ENCODE measurements around the gene IER3. TPM values are rescaled to one million over a fixed set of nuclear protein-coding genes. Genes with fewer than 3 reads are reported as not detected.

The IER3 gene
- total and polyA plus RNA-seq, 2 of the 13 experiments (the other 11 are each of a cell fraction or from before 2014, with no cell fraction given) = 51.1 to 131 TPM

GRCh38 chr6:30747300-30747687 lies 2.9 kb upstream of the IER3 start (continued):
- TF ChIP-seq FOXK1 (CRISPR knock-in tag; IDR thresholded peaks at IDR 0.05; ENCODE audit: borderline replicate concordance, low read depth) (no peak), MLLT10 (CRISPR knock-in tag; IDR thresholded peaks at IDR 0.05) (no peak), ZBTB34 (CRISPR knock-in tag; IDR thresholded peaks at IDR 0.05) (no peak), ELF4 (CRISPR knock-in tag; IDR thresholded peaks at IDR 0.05; ENCODE audit: borderline replicate concordance) (no peak), HMG20A (CRISPR knock-in tag; IDR thresholded peaks at IDR 0.05; ENCODE audit: borderline replicate concordance) (peak; percentile 44; the same call in 1 of the 2 replicates), GATAD2A (CRISPR knock-in tag; IDR thresholded peaks at IDR 0.05) (peak; percentile 77; the same call in 1 of the 2 replicates), HOMEZ (CRISPR knock-in tag; IDR thresholded peaks at IDR 0.05; ENCODE audit: low read depth) (peak; percentile 23; the same call in 1 of the 2 replicates), PRDM10 (CRISPR knock-in tag; IDR thresholded peaks at IDR 0.05; ENCODE audit: low read depth) (no peak), YEATS2 (CRISPR knock-in tag; IDR thresholded peaks at IDR 0.05; ENCODE audit: borderline replicate concordance) (peak; percentile 52; the same call in 1 of the 2 replicates), ZKSCAN5 (CRISPR knock-in tag; IDR thresholded peaks at IDR 0.05) (peak; percentile 84; the same call in 1 of the 2 replicates), NR2F6 (IDR thresholded peaks at IDR 0.05) (no peak), NR2F6 (CRISPR knock-in tag; IDR thresholded peaks at IDR 0.05) (peak; percentile 12; the same call in 1 of the 2 replicates), PHF8 (CRISPR knock-in tag; IDR thresholded peaks at IDR 0.05) (0 out of 2 replicates have a peak, but pooled peaks have one; percentile 12), SOX5 (CRISPR knock-in tag; IDR thresholded peaks at IDR 0.05; ENCODE audit: borderline replicate concordance) (peak; percentile 52; the same call in 1 of the 2 replicates), GATAD1 (CRISPR knock-in tag; IDR thresholded peaks at IDR 0.05) (0 out of 2 replicates have a peak, but pooled peaks have one; percentile 21), ARID5B (CRISPR knock-in tag; IDR thresholded peaks at IDR 0.05) (peak; percentile 54; the same call in 1 of the 2 replicates), CENPT (CRISPR knock-in tag; IDR thresholded peaks at IDR 0.05; ENCODE audit: low read depth) (no peak), NR2F2 (IDR thresholded peaks at IDR 0.05; ENCODE audit: borderline replicate concordance, low read depth) (no peak)
- TF ChIP-seq, protein P1, sequence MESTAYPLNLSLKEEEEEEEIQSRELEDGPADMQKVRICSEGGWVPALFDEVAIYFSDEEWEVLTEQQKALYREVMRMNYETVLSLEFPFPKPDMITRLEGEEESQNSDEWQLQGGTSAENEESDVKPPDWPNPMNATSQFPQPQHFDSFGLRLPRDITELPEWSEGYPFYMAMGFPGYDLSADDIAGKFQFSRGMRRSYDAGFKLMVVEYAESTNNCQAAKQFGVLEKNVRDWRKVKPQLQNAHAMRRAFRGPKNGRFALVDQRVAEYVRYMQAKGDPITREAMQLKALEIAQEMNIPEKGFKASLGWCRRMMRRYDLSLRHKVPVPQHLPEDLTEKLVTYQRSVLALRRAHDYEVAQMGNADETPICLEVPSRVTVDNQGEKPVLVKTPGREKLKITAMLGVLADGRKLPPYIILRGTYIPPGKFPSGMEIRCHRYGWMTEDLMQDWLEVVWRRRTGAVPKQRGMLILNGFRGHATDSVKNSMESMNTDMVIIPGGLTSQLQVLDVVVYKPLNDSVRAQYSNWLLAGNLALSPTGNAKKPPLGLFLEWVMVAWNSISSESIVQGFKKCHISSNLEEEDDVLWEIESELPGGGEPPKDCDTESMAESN (CRISPR knock-in tag; conservative IDR thresholded peaks at IDR 0.05) = no peak
